Activated naive CD4-positive, alpha-beta T cell treated with anti-CD3 and anti-CD28 coated beads, Interleukin-2, amount 10 ng/mL, durations not matched to agents 7 days and 5 days (primary cell): ENCODE results near the gene OR5H1.
"Not testable (repeated sequence)": the region's sequence is repeated elsewhere in the genome, so short reads cannot be mapped to it uniquely, and the experiment has no call there.

ENCODE experiments used
- CTCF ChIA-PET: fragments of 350-600 bp; sonication (Branson Sonifier 250); formaldehyde crosslinking; loops from one replicate; lab custom pipeline; 2021; ENCODE audit warnings: antibody characterized with exemption; lab: Charles Lee
- DNase-seq: peaks from one replicate; pipeline ENCODE4 v3.0.0-alpha.2; 2020
- H3K27ac Mint-ChIP-seq: one replicate; pipeline ENCODE4 v1.8.0; 2021; ENCODE audit warnings: mild to moderate bottlenecking, moderate library complexity, mixed read lengths
- H3K27me3 Mint-ChIP-seq: one replicate; pipeline ENCODE4 v1.8.0; 2021; ENCODE audit warnings: mild to moderate bottlenecking, mixed read lengths
- H3K36me3 Mint-ChIP-seq: one replicate; pipeline ENCODE4 v1.8.0; 2021; ENCODE audit warnings: mixed read lengths
- H3K4me1 Mint-ChIP-seq: one replicate; pipeline ENCODE4 v1.8.0; 2021; ENCODE audit warnings: mixed read lengths
- H3K4me3 Mint-ChIP-seq: one replicate; pipeline ENCODE4 v1.8.0; 2021; ENCODE audit warnings: mild to moderate bottlenecking, moderate library complexity, mixed read lengths
- H3K9me3 Mint-ChIP-seq: one replicate; pipeline ENCODE4 v1.8.0; 2021; ENCODE audit warnings: mixed read lengths

OR5H1 gene

GRCh38 chr3:98130421-98130820, at the start of gene OR5H1:
Gene OR5H1, plus strand, starts transcription at chr3:98130721. Its CDS starts 1,977 bp downstream, at chr3:98132698.
- Mint-ChIP-seq H3K9me3 (no peaks in the 10 kb centered on the region), H3K4me1 (no peaks in the 10 kb centered on the region), H3K27me3 (no peaks in the 10 kb centered on the region), H3K4me3 (no peak within 1 kb of the TSS), H3K27ac (no peak within 1 kb of the TSS), H3K36me3 (no peaks in the 10 kb centered on the region)
- no peak for DNase-seq
- CTCF ChIA-PET = no interaction called here

GRCh38 chr3:98086873-98087272, 43.6 kb upstream of the OR5H1 start, which contains the start of gene OR5AC2:
Gene OR5AC2, plus strand, starts transcription at chr3:98087173. Its CDS starts 0 bp downstream, at chr3:98087173.
- Mint-ChIP-seq H3K4me3 (no peak within 1 kb of the TSS), H3K4me1 (no peaks in the 10 kb centered on the region), H3K27ac (no peak within 1 kb of the TSS), H3K9me3 (no peaks in the 10 kb centered on the region), H3K27me3 (no peaks in the 10 kb centered on the region), H3K36me3 (no peaks in the 10 kb centered on the region)
- CTCF ChIA-PET = no interaction called here
- no peak for DNase-seq

- H3K9me3 Mint-ChIP-seq = no peaks in the 10 kb centered on the region
- H3K27me3 Mint-ChIP-seq = no peaks in the 10 kb centered on the region
- no peaks in the 10 kb centered on the region for H3K4me1 Mint-ChIP-seq
- no peak for DNase-seq
- no peaks in the 10 kb centered on the region for H3K36me3 Mint-ChIP-seq
- CTCF ChIA-PET = no interaction called here
- H3K4me3 Mint-ChIP-seq = no peak overlapping the region
- no peak overlapping the region for H3K27ac Mint-ChIP-seq
Measured at GRCh38 chr3:98095882-98096281, 34.6 kb upstream of the OR5H1 start.

- Mint-ChIP-seq H3K27me3 (no peaks in the 10 kb centered on the region), H3K9me3 (no peaks in the 10 kb centered on the region), H3K4me1 (no peaks in the 10 kb centered on the region), H3K36me3 (no peaks in the 10 kb centered on the region), H3K4me3 (no peak overlapping the region), H3K27ac (no peak overlapping the region)
- CTCF ChIA-PET = no interaction called here
- DNase-seq = no peak
Measured at GRCh38 chr3:98099848-98100247, 30.7 kb upstream of the OR5H1 start.

- H3K4me3 Mint-ChIP-seq = no peak overlapping the region
- H3K4me1 Mint-ChIP-seq = no peaks in the 10 kb centered on the region
- DNase-seq = no peak
- CTCF ChIA-PET = no interaction called here
- H3K27ac Mint-ChIP-seq = no peak overlapping the region
- H3K36me3 Mint-ChIP-seq = no peaks in the 10 kb centered on the region
- H3K27me3 Mint-ChIP-seq = no peaks in the 10 kb centered on the region
- peaks cover 2% of the 10 kb centered on the region for H3K9me3 Mint-ChIP-seq
Measured at GRCh38 chr3:98108162-98108561, 22.4 kb upstream of the OR5H1 start.

GRCh38 chr3:98109807-98110549, 20.5 kb upstream of the OR5H1 start:
- no peak overlapping the region for H3K27ac Mint-ChIP-seq
- peaks cover 2% of the 10 kb centered on the region for H3K9me3 Mint-ChIP-seq
- H3K4me1 Mint-ChIP-seq = no peaks in the 10 kb centered on the region
- no peaks in the 10 kb centered on the region for H3K36me3 Mint-ChIP-seq
- no peak overlapping the region for H3K4me3 Mint-ChIP-seq
- H3K27me3 Mint-ChIP-seq = no peaks in the 10 kb centered on the region
- CTCF ChIA-PET = no interaction called here
- no peak for DNase-seq

GRCh38 chr3:98110550-98110908, 20.0 kb upstream of the OR5H1 start:
- Mint-ChIP-seq H3K27ac (no peak overlapping the region), H3K4me3 (no peak overlapping the region), H3K27me3 (no peaks in the 10 kb centered on the region), H3K36me3 (no peaks in the 10 kb centered on the region), H3K9me3 (peaks cover 2% of the 10 kb centered on the region), H3K4me1 (no peaks in the 10 kb centered on the region)
- CTCF ChIA-PET = no interaction called here
- no peak for DNase-seq

GRCh38 chr3:98114264-98114663, 16.3 kb upstream of the OR5H1 start:
- no peaks in the 10 kb centered on the region for H3K27me3 Mint-ChIP-seq
- no peak overlapping the region for H3K27ac Mint-ChIP-seq
- H3K36me3 Mint-ChIP-seq = no peaks in the 10 kb centered on the region
- H3K4me1 Mint-ChIP-seq = no peaks in the 10 kb centered on the region
- DNase-seq = no peak
- peaks cover 2% of the 10 kb centered on the region for H3K9me3 Mint-ChIP-seq
- CTCF ChIA-PET = no interaction called here
- no peak overlapping the region for H3K4me3 Mint-ChIP-seq

- Mint-ChIP-seq H3K36me3 (no peaks in the 10 kb centered on the region), H3K9me3 (no peaks in the 10 kb centered on the region), H3K27me3 (no peaks in the 10 kb centered on the region), H3K4me1 (no peaks in the 10 kb centered on the region), H3K4me3 (no peak overlapping the region), H3K27ac (no peak overlapping the region)
- no peak for DNase-seq
- CTCF ChIA-PET = no interaction called here
Measured at GRCh38 chr3:98115717-98116116, 14.8 kb upstream of the OR5H1 start.

- Mint-ChIP-seq H3K4me1 (no peaks in the 10 kb centered on the region), H3K27ac (no peak overlapping the region), H3K36me3 (no peaks in the 10 kb centered on the region), H3K9me3 (no peaks in the 10 kb centered on the region), H3K4me3 (no peak overlapping the region), H3K27me3 (peaks cover 4% of the 10 kb centered on the region)
- CTCF ChIA-PET = no interaction called here
- DNase-seq = no peak
Measured at GRCh38 chr3:98136631-98137030, 6.1 kb downstream of the OR5H1 start.

- H3K27me3 Mint-ChIP-seq, H3K9me3 Mint-ChIP-seq, CTCF ChIA-PET: not testable (repeated sequence)
Measured at GRCh38 chr3:98137826-98138557, 7.5 kb downstream of the OR5H1 start.

GRCh38 chr3:98140531-98140930, 10.0 kb downstream of the OR5H1 start:
- CTCF ChIA-PET = no interaction called here

More at GRCh38 chr3:98137826-98138557, 7.5 kb downstream of the OR5H1 start:
- DNase-seq, H3K36me3 Mint-ChIP-seq, H3K27ac Mint-ChIP-seq, H3K4me1 Mint-ChIP-seq, H3K4me3 Mint-ChIP-seq: not testable (repeated sequence)

GRCh38 chr3:98147179-98147578, 16.7 kb downstream of the OR5H1 start, which contains the start of gene OR5H14:
Gene OR5H14, plus strand, starts transcription at chr3:98147479. Its CDS starts 1,907 bp downstream, at chr3:98149386.
- no peak for DNase-seq
- no peaks in the 10 kb centered on the region for H3K4me1 Mint-ChIP-seq
- H3K27ac Mint-ChIP-seq = no peak within 1 kb of the TSS
- H3K9me3 Mint-ChIP-seq = no peaks in the 10 kb centered on the region
- no peaks in the 10 kb centered on the region for H3K36me3 Mint-ChIP-seq
- H3K4me3 Mint-ChIP-seq = no peak within 1 kb of the TSS
- no peaks in the 10 kb centered on the region for H3K27me3 Mint-ChIP-seq
- CTCF ChIA-PET = no interaction called here

More at GRCh38 chr3:98140531-98140930, 10.0 kb downstream of the OR5H1 start:
- Mint-ChIP-seq H3K27me3 (peaks cover 4% of the 10 kb centered on the region), H3K9me3 (no peaks in the 10 kb centered on the region), H3K27ac (no peak overlapping the region), H3K4me1 (no peaks in the 10 kb centered on the region), H3K4me3 (no peak overlapping the region), H3K36me3 (no peaks in the 10 kb centered on the region)
- DNase-seq = no peak

- Mint-ChIP-seq H3K4me1 (no peaks in the 10 kb centered on the region), H3K27me3 (no peaks in the 10 kb centered on the region), H3K27ac (no peak overlapping the region), H3K9me3 (peaks cover 2% of the 10 kb centered on the region), H3K36me3 (no peaks in the 10 kb centered on the region), H3K4me3 (no peak overlapping the region)
- DNase-seq = no peak
- CTCF ChIA-PET = no interaction called here
Measured at GRCh38 chr3:98148751-98149150, 18.2 kb downstream of the OR5H1 start.

GRCh38 chr3:98149456-98149855, 18.9 kb downstream of the OR5H1 start:
- CTCF ChIA-PET, H3K27ac Mint-ChIP-seq, H3K4me1 Mint-ChIP-seq, H3K36me3 Mint-ChIP-seq, H3K4me3 Mint-ChIP-seq, H3K27me3 Mint-ChIP-seq, DNase-seq, H3K9me3 Mint-ChIP-seq: not testable (repeated sequence)
